Naive B cell (primary cell): ENCODE measurements around the gene MARF1. TPM values are rescaled to one million over a fixed set of nuclear protein-coding genes. Genes with fewer than 3 reads are reported as not detected.

Experiments used
- polyA plus RNA-seq, 6 donors: library from polyadenylated mRNA; unstranded; fragments of 300-500 nt; fragmentation: Illumina TruSeq; gene quantifications; one replicate each; pipeline ENCODE4 v1.2.3, GENCODE V29; 2021; ENCODE audit warnings: low read depth in 6 of 6

MARF1 gene
- polyA plus RNA-seq, 6 donors from 2014 or later, result 28.6 to 54.3 (median 34.5) TPM

Other genes starting within 250 kb of the MARF1 start
- not detected for gene MPV17L, start 247.4 kb downstream of the MARF1 start, polyA plus RNA-seq
- 1 to 10 TPM in 1 of 6 donors, under 1 TPM in 3, not detected in 2; 0.36 to 1.1 (median 0.82) TPM for gene BMERB1, start 208.6 kb downstream of the MARF1 start, polyA plus RNA-seq
- 10 to 100 TPM; 12.8 to 65.6 (median 38.0) TPM for gene NDE1, start 7.1 kb upstream of the MARF1 start, polyA plus RNA-seq
- gene MYH11, start 213.9 kb upstream of the MARF1 start, polyA plus RNA-seq, result 1 to 10 TPM in 1 of 6 donors, under 1 TPM in 5; 0.22 to 3.2 (median 0.49) TPM
- gene CEP20, start 245.4 kb upstream of the MARF1 start, polyA plus RNA-seq, result 10 to 100 TPM; 33.2 to 52.3 (median 41.9) TPM